A549 (cell line): ENCODE results near the gene ART1. TPM values are rescaled to one million over a fixed set of nuclear protein-coding genes. Genes with fewer than 3 reads are reported as not detected.
A peak's percentile ranks its signal among the peaks of the same experiment; 100 is the strongest.

ENCODE experiments used
- ATAC-seq, 2 experiments: fragments of 200-7000 bp in 1 of 2; fragments of >200 bp in 1 of 2; cut with Nextera tagmentation in 1 of 2; cut with Tn5 transposase in 1 of 2; 3 replicates each; pipeline versions ENCODE4 v1.8.0 to v1.9.1; 2018 to 2020; ENCODE audit warnings: mild to moderate bottlenecking in 1 of 2, moderate library complexity in 1 of 2
- CTCF ChIA-PET: fragments of 300-600 bp; sonication (Branson Sonifier 250); formaldehyde crosslinking; extraction: SDS; loops from one replicate; lab custom pipeline; 2021; ENCODE audit warnings: antibody characterized with exemption, inconsistent platforms; lab: Yijun Ruan, JAX
- POLR2A ChIA-PET: fragments of 350-600 bp; formaldehyde crosslinking; extraction: SDS; loops from one replicate; lab custom pipeline; 2021; ENCODE audit warnings: antibody characterized with exemption, inconsistent platforms; lab: Yijun Ruan, JAX
- DNase-seq, 2 experiments: peaks; one replicate each; pipeline versions ENCODE4 v3.0.0 to v3.0.0-alpha.2; 2011 to 2016; ENCODE audit warnings: low read depth in 1 of 2, low spot score in 1 of 2
- FAIRE-seq: peaks from 2 replicates; lab custom pipeline; 2011; peaks lifted over from hg19 to GRCh38; lab: Jason Lieb, UNC
- H3K27ac ChIP-seq, 2 experiments: fragments of >200 bp; sonication (Bioruptor Twin); formaldehyde crosslinking; 3 replicates each; pipeline ENCODE4 v1.5.1; 2016 to 2017
- H3K4me1 ChIP-seq: fragments of >200 bp; sonication (Bioruptor Twin); formaldehyde crosslinking; 3 replicates; pipeline ENCODE4 v1.6.1; 2016
- H3K4me2 ChIP-seq: fragments of >200 bp; sonication (Bioruptor Twin); formaldehyde crosslinking; 3 replicates; pipeline ENCODE4 v1.6.1; 2016
- H3K4me3 ChIP-seq: fragments of >200 bp; sonication (Bioruptor Twin); formaldehyde crosslinking; 3 replicates; pipeline ENCODE4 v1.5.1; 2016
- H3K9me3 ChIP-seq: fragments of >200 bp; sonication (Bioruptor Twin); formaldehyde crosslinking; 3 replicates; pipeline ENCODE4 v1.6.1; 2016
- CHD4 ChIP-seq: fragments of 200-600 bp; sonication (generic); IDR thresholded peaks from 2 replicates; pipeline ENCODE4 v1.6.1; 2016; ENCODE audit warnings: antibody characterized with exemption, mild to moderate bottlenecking, borderline replicate concordance
- CTCF ChIP-seq: fragments of >200 bp; sonication (Bioruptor Twin); formaldehyde crosslinking; IDR thresholded peaks from 3 replicates; pipeline ENCODE4 v1.5.1; 2016
- EP300 ChIP-seq, 2 experiments: fragments of >200 bp; sonication (Bioruptor Twin); formaldehyde crosslinking; IDR thresholded peaks; 2 replicates in 1 of 2; 3 replicates in 1 of 2; pipeline ENCODE4 v1.6.1; 2016 to 2017
- FOSB ChIP-seq: fragments of 250-450 bp; sonication (Bioruptor Pico); IDR thresholded peaks from 2 replicates; pipeline ENCODE4 v1.5.0; 2020; ENCODE audit warnings: mild to moderate bottlenecking, moderate library complexity
- HDAC2 ChIP-seq: fragments of 200-600 bp; sonication (generic); IDR thresholded peaks from 2 replicates; pipeline ENCODE4 v1.6.1; 2016
- JUNB ChIP-seq: fragments of >200 bp; sonication (Bioruptor Twin); formaldehyde crosslinking; IDR thresholded peaks from 2 replicates; pipeline ENCODE4 v1.6.1; 2016
- KDM1A ChIP-seq: fragments of 200-600 bp; sonication (generic); IDR thresholded peaks from 2 replicates; pipeline ENCODE4 v1.6.1; 2016; ENCODE audit warnings: low read depth, mild to moderate bottlenecking
- MAZ ChIP-seq: fragments of 150-350 bp; IDR thresholded peaks from 2 replicates; pipeline ENCODE4 v1.6.1; 2014; ENCODE audit warnings: antibody characterized with exemption, low read depth, low read length, borderline replicate concordance
- REST ChIP-seq: fragments of 200-600 bp; sonication (generic); IDR thresholded peaks from 2 replicates; pipeline ENCODE4 v1.6.1; 2016; ENCODE audit warnings: antibody characterized with exemption, mild to moderate bottlenecking, moderate library complexity
- RNF2 ChIP-seq: fragments of 200-600 bp; sonication (generic); IDR thresholded peaks from 2 replicates; pipeline ENCODE4 v1.6.1; 2016; ENCODE audit warnings: low read depth, mild to moderate bottlenecking, antibody characterized with exemption, moderate library complexity, borderline replicate concordance
- SMC3 ChIP-seq: fragments of >200 bp; sonication (Bioruptor Twin); formaldehyde crosslinking; IDR thresholded peaks from 3 replicates; pipeline ENCODE4 v1.6.1; 2018; ENCODE audit warnings: inconsistent platforms
- SREBF2 ChIP-seq: fragments of 450-650 bp; IDR thresholded peaks from 2 replicates; pipeline ENCODE4 v1.6.1; 2014; ENCODE audit warnings: mild to moderate bottlenecking, moderate library complexity
- TP53 ChIP-seq: fragments of 250-450 bp; sonication (Bioruptor Pico); IDR thresholded peaks from 2 replicates; pipeline ENCODE4 v1.5.0; 2021; ENCODE audit warnings: mild to moderate bottlenecking, moderate library complexity
- USF2 ChIP-seq: fragments of 450-650 bp; IDR thresholded peaks from 2 replicates; pipeline ENCODE4 v1.6.1; 2014; ENCODE audit warnings: antibody characterized with exemption
- ZC3H11A ChIP-seq: fragments of 450-650 bp; IDR thresholded peaks from 2 replicates; pipeline ENCODE4 v1.6.1; 2014; ENCODE audit warnings: antibody characterized with exemption, mild to moderate bottlenecking
- ZFP36 ChIP-seq: fragments of 450-650 bp; IDR thresholded peaks from 2 replicates; pipeline ENCODE4 v1.6.1; 2014; ENCODE audit warnings: borderline replicate concordance; ENCODE audit not compliant: partially characterized antibody
- WGBS: methylation state at CpG from one replicate; pipeline ENCODE4 v1.1.6; 2017; ENCODE audit errors: missing lambda C conversion rate; 5-methylcytosine and 5-hydroxymethylcytosine counted together
- polyA plus RNA-seq, 4 experiments: library from polyadenylated mRNA; depleted of rRNA in 3 of 4; stranded (reverse); fragments of >200 nt; fragmentation: RNase III in 1 of 4; extraction: RNeasy Plus Mini Kit Qiagen cat#74134 plus additional on column Dnase treatment in 1 of 4; gene quantifications; 2 replicates in 3 of 4; 3 replicates in 1 of 4; pipeline ENCODE4 v1.2.3, GENCODE V29; 2011 to 2017
- TF ChIP-seq, protein P1 (sequence below): IDR thresholded peaks from 2 replicates; pipeline ENCODE4 v1.6.1; 2012; ENCODE audit warnings: low read depth, borderline replicate concordance
- TF ChIP-seq, protein P2 (sequence below): IDR thresholded peaks from 2 replicates; pipeline ENCODE4 v1.6.1; 2012
- TF ChIP-seq, protein P3 (sequence below): fragments of 250-450 bp; sonication (Bioruptor Pico); IDR thresholded peaks from 2 replicates; pipeline ENCODE4 v1.5.0; 2020; ENCODE audit warnings: low read depth, mild to moderate bottlenecking, moderate library complexity

The ART1 gene
- polyA plus RNA-seq, 2 of the 4 experiments (the other 2 are of a cell fraction), result not detected

GRCh38 chr11:3664032-3664630 lies 19.2 kb downstream of the ART1 start:
- Histone ChIP-seq H3K27ac (no peak overlapping the region), H3K9me3 (no peaks in the 10 kb centered on the region), H3K4me1 (no peaks in the 10 kb centered on the region), H3K4me3 (no peak overlapping the region), H3K4me2 (no peak overlapping the region)
- FAIRE-seq, result no peak
- no peak for DNase-seq
- ChIA-PET POLR2A (no interaction called here), CTCF (no interaction called here)
- WGBS, result 83% methylated on average over 10 of the region's 10 CpGs
- no peak for ATAC-seq
- TF ChIP-seq JUNB, result no peak
- TF ChIP-seq, all 56 proteins: peak for 0

DNA sequence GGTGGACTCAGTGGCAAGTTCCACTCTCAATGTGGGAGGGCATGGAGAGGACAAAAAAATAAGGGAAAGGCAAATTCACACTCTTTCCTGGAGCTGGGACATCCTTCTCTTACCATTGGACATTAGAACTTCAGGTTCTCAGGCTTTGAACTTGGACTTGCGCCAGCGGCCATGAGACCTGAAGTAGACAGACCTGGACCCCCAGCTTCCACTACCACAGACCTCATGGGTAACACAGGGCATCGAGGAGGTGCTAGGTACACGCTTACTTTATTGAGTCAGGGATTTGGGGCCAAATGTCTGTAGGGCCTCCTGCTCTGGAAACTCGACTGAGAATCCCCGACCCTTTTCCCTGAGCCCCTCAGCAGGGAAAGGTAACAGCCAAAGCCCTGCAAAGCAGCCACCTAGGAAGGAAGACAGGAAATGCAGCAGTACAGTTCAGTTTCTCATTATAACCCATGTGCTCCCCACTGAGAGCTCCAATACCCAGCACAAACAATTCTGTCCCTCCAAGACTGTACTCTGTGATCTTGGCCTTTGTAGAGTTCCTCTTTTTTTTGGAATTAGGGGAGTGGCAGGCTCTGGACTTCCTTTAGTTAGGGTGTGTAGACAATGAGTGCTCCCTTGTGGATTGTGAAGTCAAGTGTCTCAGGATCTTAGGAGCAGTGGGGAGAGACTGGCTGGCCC lies 20.6 kb downstream of the ART1 start:
- no peak for DNase-seq
- POLR2A ChIA-PET, result no interaction called here
- WGBS, result 81% methylated on average over 6 of the region's 6 CpGs
- no peak for ATAC-seq
- FAIRE-seq, result no peak
- H3K4me3 ChIP-seq, result no peak overlapping the region
- H3K4me1 ChIP-seq, result no peaks in the 10 kb centered on the region
- TF ChIP-seq USF2 (no peak), CTCF (no peak), REST (no peak), ZFP36 (no peak), FOSB (CRISPR knock-in tag) (no peak), SMC3 (no peak), JUNB (no peak), EP300 (IDR thresholded peaks at IDR 0.05) (no peak), KDM1A (no peak), HDAC2 (no peak)
- TF ChIP-seq, protein P1, sequence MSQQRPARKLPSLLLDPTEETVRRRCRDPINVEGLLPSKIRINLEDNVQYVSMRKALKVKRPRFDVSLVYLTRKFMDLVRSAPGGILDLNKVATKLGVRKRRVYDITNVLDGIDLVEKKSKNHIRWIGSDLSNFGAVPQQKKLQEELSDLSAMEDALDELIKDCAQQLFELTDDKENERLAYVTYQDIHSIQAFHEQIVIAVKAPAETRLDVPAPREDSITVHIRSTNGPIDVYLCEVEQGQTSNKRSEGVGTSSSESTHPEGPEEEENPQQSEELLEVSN, result no peak
- TF ChIP-seq, protein P2, sequence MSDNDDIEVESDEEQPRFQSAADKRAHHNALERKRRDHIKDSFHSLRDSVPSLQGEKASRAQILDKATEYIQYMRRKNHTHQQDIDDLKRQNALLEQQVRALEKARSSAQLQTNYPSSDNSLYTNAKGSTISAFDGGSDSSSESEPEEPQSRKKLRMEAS, result no peak
- TF ChIP-seq, all 56 proteins: peak for 0
- H3K9me3 ChIP-seq, result no peaks in the 10 kb centered on the region
- no peak overlapping the region for H3K27ac ChIP-seq
- CTCF ChIA-PET, result interaction anchor here (0.7 to 0.8 kb wide), 2 partner anchors 85 to 680 kb away, joined by 3 read pairs; no protein-coding TSS in a partner anchor
- H3K4me2 ChIP-seq, result no peak overlapping the region

GRCh38 chr11:3666023-3666530 lies 21.1 kb downstream of the ART1 start:
- WGBS, result 94% methylated on average over 16 of the region's 17 CpGs
- POLR2A ChIA-PET, result no interaction called here
- FAIRE-seq (no peak), DNase-seq (no peak), ATAC-seq (0 out of 6 replicates have a peak, but pooled peaks of 1 of the 2 experiments have one; percentile 12)
- CTCF ChIA-PET, result interaction anchor here (0.8 kb wide), 1 partner anchor 680 kb away, joined by 3 read pairs; no protein-coding TSS in a partner anchor
- Histone ChIP-seq H3K4me2 (no peak overlapping the region), H3K4me1 (no peaks in the 10 kb centered on the region), H3K9me3 (no peaks in the 10 kb centered on the region), H3K27ac (no peak overlapping the region), H3K4me3 (no peak overlapping the region)
- TF ChIP-seq KDM1A, result no peak
- no peak for TF ChIP-seq ZC3H11A
- no peak for TF ChIP-seq MAZ
- no peak for TF ChIP-seq RNF2
- TF ChIP-seq, protein P3, sequence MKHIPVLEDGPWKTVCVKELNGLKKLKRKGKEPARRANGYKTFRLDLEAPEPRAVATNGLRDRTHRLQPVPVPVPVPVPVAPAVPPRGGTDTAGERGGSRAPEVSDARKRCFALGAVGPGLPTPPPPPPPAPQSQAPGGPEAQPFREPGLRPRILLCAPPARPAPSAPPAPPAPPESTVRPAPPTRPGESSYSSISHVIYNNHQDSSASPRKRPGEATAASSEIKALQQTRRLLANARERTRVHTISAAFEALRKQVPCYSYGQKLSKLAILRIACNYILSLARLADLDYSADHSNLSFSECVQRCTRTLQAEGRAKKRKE (CRISPR knock-in tag), result no peak
- no peak for TF ChIP-seq SMC3
- no peak for TF ChIP-seq SREBF2
- no peak for TF ChIP-seq TP53
- no peak for TF ChIP-seq CHD4
